ENCODE data around the gene NRGN. TPM values are rescaled to one million over a fixed set of nuclear protein-coding genes. Genes with fewer than 3 reads are reported as not detected.

The NRGN gene
- total RNA-seq, 2 donors from 2014 or later, result 2.2 to 2.8 TPM

DNA sequence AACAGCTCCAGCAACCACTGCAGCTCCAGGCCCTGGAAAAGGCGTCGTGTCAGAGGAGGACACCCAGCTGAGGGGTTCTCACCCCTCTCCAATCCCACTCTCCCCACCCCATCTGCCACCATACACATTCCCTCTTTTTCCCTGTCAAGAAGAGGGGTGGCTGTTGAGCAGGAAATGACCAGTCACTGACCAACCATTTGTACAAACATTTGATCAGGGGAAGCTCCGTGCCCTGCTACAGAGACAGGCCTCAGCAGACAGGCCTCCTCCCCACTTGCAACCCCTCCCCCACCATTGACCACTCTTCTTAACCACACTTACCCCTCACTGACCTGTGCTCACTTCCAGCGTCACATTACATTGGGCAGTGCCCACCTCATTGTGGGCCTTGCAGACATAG is 14.6 kb downstream of the NRGN start:
- Histone ChIP-seq H3K36me3 (peaks cover 4% of the 10 kb centered on the region), H3K9me3 (no peaks in the 10 kb centered on the region), H3K27ac (no peak overlapping the region), H3K4me3 (no peak overlapping the region), H3K4me1 (peaks cover 0 to 67% of the 10 kb centered on the region in 2 donors), H3K27me3 (peaks cover 0 to 11% of the 10 kb centered on the region in 2 donors)
- DNase-seq (ENCODE audit: low spot score), result no peak
- TF ChIP-seq CTCF (IDR thresholded peaks at IDR 0.05), result no peak

GRCh38 chr11:124754710-124755109 is 15.0 kb downstream of the NRGN start:
- H3K9me3 ChIP-seq, result no peaks in the 10 kb centered on the region
- TF ChIP-seq CTCF (IDR thresholded peaks at IDR 0.05), result no peak
- no peak overlapping the region for H3K27ac ChIP-seq
- no peak for DNase-seq (ENCODE audit: low spot score)
- peaks cover 4% of the 10 kb centered on the region for H3K36me3 ChIP-seq
- H3K4me1 ChIP-seq, result peaks cover 0 to 69% of the 10 kb centered on the region in 2 donors
- H3K27me3 ChIP-seq, result peaks cover 3 to 11% of the 10 kb centered on the region in 2 donors
- no peak overlapping the region for H3K4me3 ChIP-seq

- Histone ChIP-seq H3K4me3 (no peak overlapping the region), H3K9me3 (no peaks in the 10 kb centered on the region), H3K4me1 (peaks cover 0 to 68% of the 10 kb centered on the region in 2 donors), H3K36me3 (peaks cover 4% of the 10 kb centered on the region), H3K27ac (no peak overlapping the region), H3K27me3 (peaks cover 9 to 11% of the 10 kb centered on the region in 2 donors)
- no peak for TF ChIP-seq CTCF (IDR thresholded peaks at IDR 0.05)
- DNase-seq (ENCODE audit: low spot score), result no peak
Observed at GRCh38 chr11:124756033-124756752, 16.5 kb downstream of the NRGN start.

GRCh38 chr11:124756753-124757227 is 17.0 kb downstream of the NRGN start:
- H3K27me3 ChIP-seq, result peaks cover 6 to 9% of the 10 kb centered on the region in 2 donors
- H3K27ac ChIP-seq, result no peak overlapping the region
- H3K4me3 ChIP-seq, result no peak overlapping the region
- no peaks in the 10 kb centered on the region for H3K9me3 ChIP-seq
- DNase-seq (ENCODE audit: low spot score), result no peak
- H3K4me1 ChIP-seq, result peaks cover 0 to 64% of the 10 kb centered on the region in 2 donors
- TF ChIP-seq CTCF (IDR thresholded peaks at IDR 0.05), result no peak
- H3K36me3 ChIP-seq, result peaks cover 4% of the 10 kb centered on the region

GRCh38 chr11:124757320-124757719 is 17.6 kb downstream of the NRGN start:
- no peak for DNase-seq (ENCODE audit: low spot score)
- H3K27ac ChIP-seq, result no peak overlapping the region
- H3K36me3 ChIP-seq, result peaks cover 4% of the 10 kb centered on the region
- no peaks in the 10 kb centered on the region for H3K9me3 ChIP-seq
- peaks cover 5 to 9% of the 10 kb centered on the region in 2 donors for H3K27me3 ChIP-seq
- no peak for TF ChIP-seq CTCF (IDR thresholded peaks at IDR 0.05)
- H3K4me1 ChIP-seq, result peaks cover 0 to 64% of the 10 kb centered on the region in 2 donors
- H3K4me3 ChIP-seq, result no peak overlapping the region
